CD4-positive, alpha-beta T cell treated with Interleukin-1 beta for 1 hour (primary cell): Measurements from ENCODE around the gene GIMAP4.
A peak's percentile ranks its signal among the peaks of the same experiment; 100 is the strongest.
"Not testable (repeated sequence)": the region's sequence is repeated elsewhere in the genome, so short reads cannot be mapped to it uniquely, and the experiment has no call there.

Source experiments
- DNase-seq, 2 donors: peaks; one replicate each; pipeline ENCODE4 v3.0.0-alpha.2; 2020 to 2022

Gene GIMAP4

DNA sequence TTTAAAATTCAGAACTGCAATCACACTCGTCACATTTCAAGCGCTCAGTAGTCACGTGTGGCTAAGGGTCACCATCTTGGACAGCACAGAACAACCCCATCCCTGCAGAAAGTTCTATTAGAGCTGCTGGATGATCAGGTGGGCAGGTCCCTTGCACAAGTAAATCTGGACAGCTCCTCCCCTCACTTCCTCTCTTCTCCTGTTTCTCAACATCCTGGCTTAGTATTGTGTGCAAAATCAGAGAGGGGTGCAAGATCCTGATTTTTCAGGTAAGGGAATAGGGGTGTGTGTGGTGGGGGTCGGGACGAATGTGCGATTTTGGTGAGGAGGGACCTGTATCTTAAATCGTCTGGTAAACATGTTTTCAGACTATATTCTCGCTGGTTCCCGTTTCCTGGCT is at the start of gene GIMAP4:
Gene GIMAP4 (plus strand): TSS at position 222 of the 400 bp plus-strand sequence. CDS start 2,512 bp downstream, outside the sequence.
- DNase-seq: peak in 1 of 2 donors; percentile 43

DNA sequence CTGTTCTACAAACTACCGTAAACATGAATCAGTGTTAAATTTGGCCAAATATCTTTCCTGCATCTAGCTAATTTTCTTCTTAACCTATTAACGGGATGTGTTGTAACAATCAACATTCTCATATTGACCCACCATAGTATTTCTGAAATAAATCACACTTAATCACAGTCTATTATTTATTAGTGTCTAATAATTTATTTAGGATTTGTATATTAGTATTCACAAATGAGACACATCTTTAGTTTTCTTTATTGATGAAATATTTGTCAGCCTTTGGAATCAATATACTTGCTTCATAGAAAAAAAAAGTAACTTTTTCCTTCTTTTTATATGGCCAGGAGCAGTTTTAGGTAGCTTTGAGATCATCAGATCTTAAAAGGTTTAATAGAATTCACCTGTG is 47.9 kb upstream of the GIMAP4 start:
- no peak for DNase-seq

DNA sequence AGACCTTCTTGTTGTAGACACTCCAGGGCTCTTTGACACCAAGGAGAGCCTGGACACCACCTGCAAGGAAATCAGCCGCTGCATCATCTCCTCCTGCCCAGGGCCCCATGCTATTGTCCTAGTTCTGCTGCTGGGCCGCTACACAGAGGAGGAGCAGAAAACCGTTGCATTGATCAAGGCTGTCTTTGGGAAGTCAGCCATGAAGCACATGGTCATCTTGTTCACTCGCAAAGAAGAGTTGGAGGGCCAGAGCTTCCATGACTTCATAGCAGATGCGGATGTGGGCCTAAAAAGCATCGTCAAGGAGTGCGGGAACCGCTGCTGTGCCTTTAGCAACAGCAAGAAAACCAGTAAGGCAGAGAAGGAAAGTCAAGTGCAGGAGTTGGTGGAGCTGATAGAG is 47.0 kb upstream of the GIMAP4 start:
- DNase-seq: peak in 1 of 2 donors; percentile 42

DNA sequence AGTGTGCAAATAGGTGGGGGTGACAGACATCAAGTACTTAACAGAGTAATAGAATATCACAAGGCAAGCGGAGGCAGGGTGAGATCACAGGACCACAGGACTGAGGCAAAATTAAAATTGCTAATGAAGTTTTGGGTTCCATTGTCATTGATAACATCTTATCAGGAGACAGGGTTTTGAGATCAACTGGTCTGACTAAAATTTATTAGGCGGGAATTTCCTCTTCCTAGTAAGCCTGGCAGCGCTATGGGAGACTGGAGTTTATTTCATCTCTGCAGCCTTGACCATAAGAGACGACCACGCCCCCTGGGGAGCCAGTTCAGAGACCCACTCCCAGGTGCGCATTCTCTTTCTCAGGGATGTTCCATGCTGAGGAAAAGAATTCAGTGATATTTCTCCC is 44.3 kb upstream of the GIMAP4 start:
- DNase-seq: not testable (repeated sequence)

DNA sequence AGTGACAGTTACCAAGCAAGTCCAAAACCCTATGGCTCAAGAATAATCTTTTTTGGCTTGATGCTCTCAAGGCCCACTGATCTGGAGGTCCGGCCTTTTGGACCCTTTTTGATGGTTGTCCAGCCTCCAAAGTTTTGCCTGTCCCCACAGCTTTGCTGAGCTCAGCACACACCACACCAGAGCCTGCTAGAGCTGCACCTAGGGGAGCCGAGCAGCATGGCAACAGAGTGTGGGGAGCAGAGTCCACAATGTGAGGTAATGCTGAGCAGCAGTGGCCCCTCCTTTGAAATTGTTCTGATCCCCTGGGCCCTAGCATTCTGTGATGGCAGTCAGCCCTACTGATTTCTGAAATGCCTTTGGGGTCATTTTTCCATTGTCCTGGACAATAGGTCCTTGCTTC is 43.2 kb upstream of the GIMAP4 start:
- DNase-seq: no peak

DNA sequence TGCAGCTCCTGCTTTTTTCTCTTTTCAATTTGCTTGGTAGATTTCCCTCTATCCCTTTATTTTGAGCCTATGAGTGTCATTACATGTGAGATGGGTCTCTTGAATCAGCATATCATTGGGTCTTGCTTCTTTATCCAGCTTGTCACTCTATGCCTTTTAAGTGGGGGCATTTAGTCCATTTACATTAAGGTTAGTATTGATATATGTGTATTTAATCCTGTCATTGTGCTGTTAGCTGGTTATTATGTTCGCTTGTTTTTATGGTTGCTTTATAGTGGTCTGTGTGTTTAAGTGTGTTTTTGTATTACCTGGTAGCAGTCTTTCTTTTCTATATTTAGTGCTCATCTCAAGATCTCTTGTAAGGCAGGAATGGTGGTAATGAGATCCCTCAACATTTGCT is 35.5 kb upstream of the GIMAP4 start:
- DNase-seq: no peak

DNA sequence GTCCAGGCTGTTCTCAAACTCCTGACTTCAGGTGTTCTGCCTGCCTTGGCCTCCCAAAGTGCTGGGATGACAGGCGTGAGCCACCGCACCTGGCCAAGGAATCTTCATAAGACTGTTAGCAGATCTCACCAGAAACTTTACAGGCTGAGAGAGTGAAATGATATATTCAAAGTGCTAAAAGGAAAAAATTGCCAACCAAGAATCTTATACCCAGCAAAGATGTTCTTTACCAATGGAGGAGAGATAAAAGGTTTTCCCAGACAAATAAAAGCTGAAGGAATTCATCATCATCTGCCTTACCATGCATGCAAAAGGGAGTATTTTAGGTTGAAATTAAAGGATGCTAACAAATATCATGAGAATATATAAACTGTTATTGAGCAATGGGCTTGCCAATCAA is 28.9 kb upstream of the GIMAP4 start:
- DNase-seq: no peak

DNA sequence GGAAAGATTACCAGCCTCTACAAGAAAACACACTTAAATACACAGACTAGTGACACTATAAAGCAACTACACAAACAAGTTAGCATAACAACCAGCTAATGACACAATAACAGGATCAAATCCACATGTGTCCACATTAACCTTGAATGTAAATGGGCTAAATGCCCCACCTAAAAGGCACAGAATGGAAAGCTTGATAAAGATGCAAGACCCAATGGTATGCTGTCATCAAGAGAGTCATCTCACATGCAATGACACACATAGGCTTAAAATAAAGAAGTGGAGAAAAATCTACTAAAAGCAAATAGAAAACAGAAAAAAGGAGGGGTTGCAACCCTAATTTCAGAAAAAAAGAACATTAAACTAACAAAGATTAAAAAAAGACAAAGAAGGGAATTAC is 14.0 kb upstream of the GIMAP4 start:
- DNase-seq: no peak

DNA sequence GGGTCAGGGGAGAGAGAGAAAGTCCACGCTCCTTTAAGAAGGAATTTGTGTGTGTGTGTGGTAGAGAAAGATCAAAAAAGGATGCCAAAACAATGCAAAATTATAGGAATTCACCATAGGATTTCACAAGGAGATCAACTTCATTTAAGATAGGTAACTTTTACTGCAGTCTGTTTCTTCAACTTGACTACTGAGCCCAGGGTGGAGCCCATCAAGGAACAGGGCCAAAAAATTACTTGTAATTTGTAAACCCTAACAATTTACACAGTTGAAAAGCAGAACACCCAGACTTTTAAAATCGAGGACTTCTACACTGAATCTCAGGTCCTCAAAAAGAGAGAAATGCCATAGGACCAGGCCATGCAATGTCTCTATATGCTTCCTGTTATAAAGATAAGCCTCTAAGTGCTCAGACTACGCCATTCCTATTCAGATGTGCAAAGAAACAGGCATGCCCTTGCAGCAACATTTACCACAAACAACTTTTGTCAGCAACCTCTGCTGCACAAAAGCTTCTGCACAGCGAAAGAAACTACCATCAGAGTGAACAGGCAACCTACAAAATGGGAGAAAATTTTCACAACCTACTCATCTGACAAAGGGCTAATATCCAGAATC is 10.6 kb upstream of the GIMAP4 start:
- DNase-seq: peak; percentile 35 to 68

DNA sequence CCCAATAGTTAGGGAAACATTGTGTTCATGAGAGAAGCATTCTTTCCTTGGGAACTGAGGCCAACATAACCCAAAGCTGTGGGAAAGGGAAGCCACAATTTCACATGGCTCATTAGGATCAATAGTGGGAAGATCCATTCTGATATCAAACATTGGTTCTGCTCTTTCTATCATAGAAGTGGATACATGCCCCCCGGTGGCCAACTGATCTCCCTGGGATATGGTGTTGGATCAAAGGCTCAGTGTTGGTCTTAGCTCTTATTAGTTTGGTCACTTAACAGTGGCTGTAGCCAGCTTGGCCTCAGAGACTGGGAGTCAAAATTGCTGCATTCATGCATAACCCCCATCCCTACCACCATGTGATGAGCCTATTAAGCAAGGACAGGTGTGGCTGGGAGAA is 6.7 kb upstream of the GIMAP4 start:
- DNase-seq: no peak

DNA sequence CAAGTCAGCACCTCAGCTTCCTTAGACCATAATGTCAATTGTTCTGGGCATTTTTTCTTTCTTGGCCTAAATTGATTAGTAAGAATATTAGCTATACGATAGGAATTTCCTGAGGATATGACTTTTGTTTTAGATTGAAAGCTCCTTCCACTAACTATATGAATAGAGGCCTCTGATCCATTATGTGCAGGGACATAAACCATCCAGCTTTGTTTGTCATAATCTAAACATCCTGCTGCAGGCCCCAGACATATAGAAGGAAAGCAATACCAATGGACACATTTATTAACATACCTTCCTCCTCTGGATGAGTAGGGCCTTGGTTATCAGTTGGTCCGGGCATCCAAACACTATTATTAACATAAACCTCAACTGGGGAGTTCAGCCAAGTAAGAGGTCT is 4.3 kb upstream of the GIMAP4 start:
- DNase-seq: no peak

DNA sequence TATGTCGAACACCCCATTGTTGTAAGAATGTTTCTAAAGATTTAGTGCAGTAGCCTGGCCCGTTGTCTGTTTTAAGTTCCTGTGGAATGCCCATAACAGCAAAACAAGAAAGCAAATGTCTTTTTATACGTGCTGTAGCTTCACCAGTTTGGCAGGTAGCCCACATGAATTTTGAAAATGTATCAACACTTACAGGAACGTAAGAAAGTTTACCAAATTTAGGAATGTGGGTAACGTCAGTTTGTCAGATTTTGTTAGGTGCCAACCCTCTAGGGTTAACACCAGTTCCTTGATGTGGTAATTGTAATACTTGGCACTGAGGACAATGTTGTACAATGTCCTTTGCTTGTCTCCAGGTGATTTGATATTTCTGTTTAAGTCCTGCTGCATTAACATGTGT is 3.2 kb upstream of the GIMAP4 start:
- DNase-seq: peak in 1 of 2 donors; percentile 40

DNA sequence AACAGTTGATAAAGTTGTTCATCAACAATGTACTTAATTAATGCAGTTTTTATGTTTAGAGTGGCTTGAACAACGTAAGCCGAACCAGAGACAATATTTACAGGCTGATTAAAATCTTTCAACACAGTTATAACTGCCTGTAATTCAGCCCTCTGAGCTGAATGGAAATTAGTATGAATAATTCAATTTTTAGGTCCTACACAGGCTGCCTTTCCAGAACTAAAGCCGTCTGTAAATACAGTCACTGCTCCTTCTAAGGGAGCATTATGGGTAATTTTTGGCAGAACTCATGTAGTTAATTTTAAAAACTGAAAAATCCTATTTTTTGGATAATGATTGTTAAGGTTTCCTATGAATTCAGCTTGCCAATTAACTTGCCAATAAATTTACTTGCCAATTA is 2.6 kb upstream of the GIMAP4 start:
- no peak for DNase-seq

DNA sequence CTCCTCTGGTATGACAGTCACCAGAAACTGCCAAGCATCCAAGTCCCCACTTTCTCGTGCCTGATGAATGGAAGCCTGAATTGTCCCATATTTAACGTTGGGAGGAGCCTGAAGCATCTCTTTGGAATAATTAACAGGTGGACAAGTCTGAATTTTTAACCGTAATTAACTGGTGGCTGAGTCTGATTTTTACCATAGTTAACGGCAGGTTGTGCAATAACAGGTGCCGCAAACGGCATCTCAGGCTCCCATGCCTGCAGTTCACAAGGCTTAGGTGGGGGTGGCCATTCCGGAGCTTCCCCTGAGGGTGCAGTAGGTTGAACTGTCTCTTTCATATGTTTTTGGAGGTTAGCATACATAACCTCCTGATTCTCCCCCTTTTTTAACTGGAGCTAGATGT is 2.0 kb upstream of the GIMAP4 start:
- DNase-seq: no peak

DNA sequence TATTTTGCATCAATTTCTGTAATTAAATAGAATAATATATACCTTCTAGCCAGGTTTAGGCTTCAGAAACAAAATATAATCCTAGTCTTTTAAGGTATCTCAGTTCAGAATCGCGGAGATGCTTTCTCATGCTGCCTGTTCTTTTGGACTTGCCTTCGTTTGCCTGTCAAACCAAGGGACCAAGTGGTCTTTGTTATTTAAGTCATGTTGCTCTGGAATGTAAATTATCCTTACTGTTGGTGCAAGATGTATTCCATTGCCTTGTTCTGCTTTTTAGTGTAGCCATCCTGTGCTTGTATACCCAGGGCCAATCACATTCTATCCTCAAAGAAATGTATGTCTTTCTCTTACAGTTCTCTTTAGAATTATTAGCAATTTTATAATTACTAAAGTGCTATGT is 1.1 kb upstream of the GIMAP4 start:
- DNase-seq: no peak

DNA sequence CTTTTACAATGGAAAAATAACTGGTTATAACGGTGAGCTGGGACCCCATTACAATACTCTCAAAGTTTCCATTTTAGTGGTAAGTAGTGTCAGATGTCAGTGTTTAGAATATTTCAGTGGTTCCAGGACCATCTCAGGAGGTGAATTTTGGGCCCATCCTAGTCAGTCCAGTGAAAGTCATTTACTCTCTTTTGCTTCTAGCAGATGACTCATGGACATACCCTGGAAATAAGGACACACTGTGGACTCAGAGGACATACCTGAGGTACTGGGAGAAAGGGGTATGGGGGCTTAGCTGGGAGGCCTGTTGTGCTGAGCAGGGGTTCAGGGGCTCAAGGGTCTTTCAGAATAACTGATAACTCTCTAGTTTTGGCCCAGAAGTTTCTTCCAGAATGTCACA is 618 bp upstream of the GIMAP4 start:
- DNase-seq: no peak

DNA sequence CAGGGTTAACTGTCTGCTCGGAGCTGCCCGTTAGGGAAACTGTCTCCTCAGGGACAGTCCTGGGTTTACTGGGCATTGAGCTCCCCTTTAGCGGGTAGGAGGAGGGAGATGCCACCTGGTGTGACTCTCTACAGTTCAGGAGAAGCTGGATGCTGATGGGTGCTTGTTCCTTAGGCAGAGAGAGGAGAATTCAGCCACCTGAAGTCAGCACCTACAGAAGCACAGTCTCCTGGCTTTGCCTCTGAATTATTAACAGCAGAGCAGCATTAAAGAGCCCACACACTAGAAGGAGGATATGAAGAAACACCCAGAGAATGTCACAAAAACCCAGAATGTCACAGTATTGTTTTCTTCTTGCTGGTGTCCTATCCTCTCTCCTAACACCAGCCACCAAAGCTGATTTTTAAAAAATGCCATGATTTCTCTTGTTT is 696 bp downstream of the GIMAP4 start:
- no peak for DNase-seq

DNA sequence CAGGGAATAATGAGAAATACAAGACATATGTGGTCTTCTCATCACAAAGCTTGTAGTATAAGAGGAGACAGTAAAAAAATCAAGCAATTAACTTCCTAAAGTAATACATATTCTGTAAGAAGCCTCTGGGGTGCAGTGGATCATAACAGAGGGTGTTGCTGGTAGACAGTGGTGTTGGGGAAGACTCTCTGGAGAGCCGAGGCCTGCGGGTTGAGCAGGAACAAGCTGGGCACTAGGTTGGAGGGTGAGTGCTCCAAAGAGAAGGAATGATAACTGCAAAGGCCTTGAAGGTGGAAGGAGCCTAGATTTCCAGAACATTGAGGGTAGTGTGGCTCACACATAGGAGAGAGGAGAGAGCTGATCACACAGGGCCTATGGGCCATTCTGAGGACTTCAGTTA is 1.5 kb downstream of the GIMAP4 start:
- DNase-seq: peak; percentile 26 to 36

DNA sequence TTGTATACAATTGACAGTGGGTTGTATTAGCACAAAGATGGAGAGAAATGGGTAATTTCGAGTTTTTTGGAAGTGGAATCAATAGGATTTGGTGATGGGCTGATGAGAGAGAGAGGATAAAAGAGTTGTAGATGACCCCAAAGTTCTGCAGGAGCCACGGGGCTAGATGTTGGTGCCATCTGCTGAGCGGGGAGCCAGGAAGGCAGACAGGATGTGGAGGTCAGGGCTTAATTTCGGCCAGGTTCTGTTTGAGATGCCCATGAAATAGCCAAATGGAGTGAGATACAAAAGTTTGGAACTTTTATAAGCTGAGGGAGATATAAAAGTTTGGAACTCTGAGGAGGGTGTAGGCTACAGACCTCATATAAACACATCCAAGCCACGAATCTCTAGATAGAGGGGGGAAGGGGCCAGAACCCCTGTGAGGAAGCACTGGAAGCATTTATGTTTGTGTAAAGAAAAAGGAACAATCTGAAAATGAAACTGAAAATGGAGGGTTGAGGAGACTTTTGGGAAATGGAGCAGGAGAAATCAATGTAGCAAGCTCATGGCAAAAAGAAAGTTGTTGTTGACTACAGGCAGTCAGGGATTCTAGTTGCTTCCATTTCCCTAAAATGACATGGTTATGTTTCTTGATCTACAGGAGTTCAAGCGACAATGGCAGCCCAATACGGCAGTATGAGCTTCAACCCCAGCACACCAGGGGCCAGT is 2.2 kb downstream of the GIMAP4 start:
- no peak for DNase-seq

DNA sequence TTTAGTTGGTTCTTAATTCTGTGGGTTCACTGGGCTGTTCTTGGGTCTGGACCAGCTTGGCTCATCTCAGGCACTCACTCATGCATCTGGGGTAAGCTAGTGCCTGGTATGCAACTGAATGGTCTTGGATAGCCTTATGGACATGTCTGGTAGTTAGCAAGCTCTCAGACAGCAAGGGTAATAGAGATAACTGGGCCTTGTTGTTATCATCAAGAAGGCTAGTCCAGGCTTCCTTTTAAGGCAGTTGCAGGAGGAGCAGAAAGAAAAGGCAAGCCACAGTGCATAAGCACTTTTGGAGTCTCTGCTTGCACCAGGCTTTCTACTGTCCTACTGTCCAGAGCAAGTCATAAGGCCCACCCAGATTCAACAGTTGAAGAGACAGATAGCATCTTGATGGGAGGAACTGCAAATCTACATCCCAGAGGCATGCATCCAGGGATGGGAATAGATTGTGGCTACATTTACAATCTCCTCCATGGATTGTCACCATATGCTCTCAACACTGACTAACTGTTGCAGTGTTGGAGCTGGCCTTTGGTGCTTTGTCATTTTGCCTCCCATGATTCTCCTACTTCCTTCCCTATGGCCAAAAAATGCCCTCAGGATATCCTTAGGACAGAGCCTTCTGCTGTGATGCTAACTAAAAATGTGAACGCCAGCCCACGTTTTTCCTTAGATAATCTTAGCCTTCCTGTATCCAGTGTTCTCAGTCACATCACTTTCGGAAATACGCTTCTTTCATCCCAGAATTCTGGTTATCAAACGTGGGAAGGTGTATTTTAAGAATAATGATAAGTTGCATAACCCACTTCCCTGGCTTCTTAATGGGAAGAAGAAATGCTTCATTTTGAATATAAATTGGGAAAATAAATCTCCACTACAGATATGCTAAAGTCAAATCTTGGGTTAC is 3.6 kb downstream of the GIMAP4 start:
- DNase-seq: no peak

DNA sequence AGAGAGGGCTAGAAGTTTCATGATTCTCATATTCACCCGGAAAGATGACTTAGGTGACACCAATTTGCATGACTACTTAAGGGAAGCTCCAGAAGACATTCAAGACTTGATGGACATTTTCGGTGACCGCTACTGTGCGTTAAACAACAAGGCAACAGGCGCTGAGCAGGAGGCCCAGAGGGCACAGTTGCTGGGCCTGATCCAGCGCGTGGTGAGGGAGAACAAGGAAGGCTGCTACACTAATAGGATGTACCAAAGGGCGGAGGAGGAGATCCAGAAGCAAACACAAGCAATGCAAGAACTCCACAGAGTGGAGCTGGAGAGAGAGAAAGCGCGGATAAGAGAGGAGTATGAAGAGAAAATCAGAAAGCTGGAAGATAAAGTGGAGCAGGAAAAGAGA is 5.3 kb downstream of the GIMAP4 start:
- DNase-seq: no peak

DNA sequence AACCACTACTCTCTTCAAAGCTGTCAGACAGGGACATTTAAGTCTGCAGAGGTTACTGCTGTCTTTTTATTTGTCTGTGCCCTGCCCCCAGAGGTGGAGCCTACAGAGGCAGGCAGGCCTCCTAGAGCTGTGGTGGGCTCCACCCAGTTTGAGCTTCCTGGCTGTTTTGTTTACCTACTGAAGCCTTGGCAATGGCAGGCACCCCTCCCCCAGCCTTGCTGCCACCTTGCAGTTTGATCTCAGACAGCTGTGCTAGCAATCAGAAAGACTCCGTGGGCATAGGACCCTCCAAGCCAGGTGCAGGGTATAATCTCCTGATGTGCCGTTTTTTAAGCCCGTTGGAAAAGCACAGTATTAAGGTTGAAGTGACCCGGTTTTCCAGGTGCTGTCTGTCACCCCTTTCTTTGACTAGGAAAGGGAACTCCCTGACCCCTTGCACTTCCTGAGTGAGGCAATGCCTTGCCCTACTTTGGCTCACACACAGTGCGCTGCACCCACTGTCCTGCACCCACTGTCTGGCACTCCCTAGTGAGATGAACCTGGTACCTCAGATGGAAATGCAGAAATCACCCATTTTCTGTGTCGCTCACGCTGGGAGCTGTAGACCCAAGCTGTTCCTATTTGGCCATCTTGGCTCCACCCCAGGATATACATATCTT is 12.9 kb downstream of the GIMAP4 start:
- peak; percentile 23 to 42 for DNase-seq
